A673 (cell line): ENCODE data around the gene BICD1. TPM values are rescaled to one million over a fixed set of nuclear protein-coding genes. Genes with fewer than 3 reads are reported as not detected.

Source experiments
- BruUV-seq: library from RNA; stranded (reverse); fragments of 400-500 nt; replicated peaks from 2 replicates; lab custom pipeline; 2021; lab: Mats Ljungman, UMichigan
- CTCF ChIA-PET: fragments of 300-600 bp; sonication (Branson Sonifier 250); formaldehyde crosslinking; loops from one replicate; lab custom pipeline; 2022; ENCODE audit warnings: antibody characterized with exemption; lab: Charles Lee
- POLR2A ChIA-PET: fragments of 300-600 bp; sonication (Branson Sonifier 250); formaldehyde crosslinking; loops from one replicate; lab custom pipeline; 2022; ENCODE audit warnings: antibody characterized with exemption; ENCODE audit not compliant: low non-redundant PET; lab: Charles Lee
- DNase-seq: peaks from one replicate; pipeline ENCODE4 v3.0.0-alpha.2; 2015; ENCODE audit warnings: low spot score
- H3K27ac ChIP-seq: fragments of 200-600 bp; sonication (generic); 2 replicates; pipeline ENCODE4 v1.5.1; 2016; ENCODE audit warnings: mixed run types, low read depth, mild to moderate bottlenecking, mixed read lengths, antibody characterized with exemption, low read length; ENCODE audit not compliant: poor library complexity, severe bottlenecking
- H3K27me3 ChIP-seq: fragments of 200-600 bp; sonication (generic); replicated peaks from 2 replicates; pipeline ENCODE4 v1.6.1; 2017; ENCODE audit warnings: mixed run types, low read depth, mild to moderate bottlenecking, mixed read lengths, antibody characterized with exemption, low read length; ENCODE audit not compliant: insufficient read depth, poor library complexity
- H3K36me3 ChIP-seq: fragments of 200-600 bp; sonication (generic); 2 replicates; pipeline ENCODE4 v1.6.1; 2016; ENCODE audit warnings: mixed run types, mild to moderate bottlenecking, mixed read lengths, antibody characterized with exemption, low read length; ENCODE audit not compliant: insufficient read depth, poor library complexity, severe bottlenecking
- H3K4me1 ChIP-seq: fragments of 200-600 bp; sonication (generic); 2 replicates; pipeline ENCODE4 v1.6.1; 2017; ENCODE audit warnings: mixed run types, mild to moderate bottlenecking, mixed read lengths, antibody characterized with exemption, low read length; ENCODE audit not compliant: insufficient read depth, poor library complexity, severe bottlenecking
- H3K4me3 ChIP-seq: fragments of 200-600 bp; sonication (generic); 2 replicates; pipeline ENCODE4 v1.5.1; 2016; ENCODE audit warnings: low read depth, mixed run types, mild to moderate bottlenecking, mixed read lengths, low read length; ENCODE audit not compliant: poor library complexity, severe bottlenecking
- H3K9me3 ChIP-seq: fragments of 200-600 bp; sonication (generic); 2 replicates; pipeline ENCODE4 v1.6.1; 2016; ENCODE audit warnings: mixed run types, low read depth, mild to moderate bottlenecking, mixed read lengths, antibody characterized with exemption, low read length; ENCODE audit not compliant: poor library complexity, severe bottlenecking
- EZH2 ChIP-seq: fragments of 200-600 bp; sonication (generic); IDR thresholded peaks from 2 replicates; pipeline ENCODE4 v1.6.1; 2017; ENCODE audit warnings: borderline replicate concordance, low read depth, mild to moderate bottlenecking, mixed read lengths, antibody characterized with exemption, low read length; ENCODE audit not compliant: poor library complexity, severe bottlenecking
- intact Hi-C: fragments of 100-400 bp; cut with micrococcal nuclease; formaldehyde crosslinking; loops from one replicate; pipeline ENCODE4 v1.10.0; 2022; ENCODE audit not compliant: unreplicated experiment
- total RNA-seq: library from RNA; stranded (reverse); gene quantifications from 2 replicates; pipeline ENCODE4 v1.2.3, GENCODE V29; 2021
- TF ChIP-seq, protein P1 (sequence below): fragments of 300-800, 200-600 bp; sonication (generic); conservative IDR thresholded peaks from 2 replicates; pipeline ENCODE4 v1.5.1; 2017; ENCODE audit warnings: low read depth, mild to moderate bottlenecking, antibody characterized with exemption, low read length, moderate library complexity, mixed read lengths

BICD1 gene
- total RNA-seq, 1 experiment from 2014 or later, result 50.2 TPM

DNA sequence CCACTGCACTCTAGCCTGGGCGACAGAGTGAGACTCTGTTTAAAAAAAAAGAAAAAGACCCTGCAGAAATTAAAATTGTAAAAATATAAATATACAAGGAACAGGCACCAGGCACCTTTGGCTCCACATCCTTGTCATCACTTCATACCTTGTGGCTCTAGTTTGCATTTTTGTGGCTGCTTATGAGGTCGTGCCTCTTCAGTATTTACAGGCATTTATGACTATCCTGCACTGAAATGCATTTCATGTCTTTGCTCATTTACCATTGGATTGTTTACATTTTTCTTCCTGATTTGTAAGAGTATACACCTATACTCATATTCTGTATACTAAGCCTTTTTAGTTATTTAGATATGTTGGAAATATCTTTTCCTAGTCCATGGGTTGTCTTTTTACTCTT lies 20.1 kb downstream of the BICD1 start:
- no peak for DNase-seq
- POLR2A ChIA-PET, result no interaction called here

DNA sequence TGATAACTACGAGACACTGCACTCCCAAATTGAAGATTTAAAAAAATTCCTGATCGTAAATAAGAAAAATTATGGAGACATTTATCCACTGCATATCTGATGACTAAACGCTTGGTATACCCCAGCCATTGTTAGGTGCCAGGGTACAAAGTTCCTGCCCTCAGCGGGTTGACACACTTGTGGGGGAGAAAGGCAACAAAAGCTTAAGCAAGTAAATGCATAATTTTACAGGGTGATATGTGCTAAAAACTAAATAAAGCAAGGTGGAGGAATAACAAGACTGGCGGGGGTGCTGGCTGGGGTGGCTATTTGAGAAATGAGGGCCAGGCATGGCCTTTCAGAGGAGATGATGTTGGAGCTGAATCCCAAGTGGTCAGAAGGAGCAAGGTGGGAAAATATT lies 25.0 kb downstream of the BICD1 start:
- no TSS peak for BruUV-seq
- Histone ChIP-seq H3K4me1 (peaks cover 4% of the 10 kb centered on the region), H3K27ac (no peak overlapping the region), H3K27me3 (no peaks in the 10 kb centered on the region), H3K4me3 (no peak overlapping the region), H3K36me3 (no peaks in the 10 kb centered on the region), H3K9me3 (no peaks in the 10 kb centered on the region)
- ChIA-PET POLR2A (no interaction called here), CTCF (no interaction called here)
- DNase-seq, result no peak
- intact Hi-C loops, result no loop called here
- TF ChIP-seq, protein P1, sequence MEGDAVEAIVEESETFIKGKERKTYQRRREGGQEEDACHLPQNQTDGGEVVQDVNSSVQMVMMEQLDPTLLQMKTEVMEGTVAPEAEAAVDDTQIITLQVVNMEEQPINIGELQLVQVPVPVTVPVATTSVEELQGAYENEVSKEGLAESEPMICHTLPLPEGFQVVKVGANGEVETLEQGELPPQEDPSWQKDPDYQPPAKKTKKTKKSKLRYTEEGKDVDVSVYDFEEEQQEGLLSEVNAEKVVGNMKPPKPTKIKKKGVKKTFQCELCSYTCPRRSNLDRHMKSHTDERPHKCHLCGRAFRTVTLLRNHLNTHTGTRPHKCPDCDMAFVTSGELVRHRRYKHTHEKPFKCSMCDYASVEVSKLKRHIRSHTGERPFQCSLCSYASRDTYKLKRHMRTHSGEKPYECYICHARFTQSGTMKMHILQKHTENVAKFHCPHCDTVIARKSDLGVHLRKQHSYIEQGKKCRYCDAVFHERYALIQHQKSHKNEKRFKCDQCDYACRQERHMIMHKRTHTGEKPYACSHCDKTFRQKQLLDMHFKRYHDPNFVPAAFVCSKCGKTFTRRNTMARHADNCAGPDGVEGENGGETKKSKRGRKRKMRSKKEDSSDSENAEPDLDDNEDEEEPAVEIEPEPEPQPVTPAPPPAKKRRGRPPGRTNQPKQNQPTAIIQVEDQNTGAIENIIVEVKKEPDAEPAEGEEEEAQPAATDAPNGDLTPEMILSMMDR, result no peak
- no peak for TF ChIP-seq EZH2

More for the DNA sequence above, 20.1 kb downstream of the BICD1 start:
- H3K4me1 ChIP-seq, result no peaks in the 10 kb centered on the region
- BruUV-seq, result no TSS peak
- no peak overlapping the region for H3K4me3 ChIP-seq
- no peaks in the 10 kb centered on the region for H3K27me3 ChIP-seq
- no peak for TF ChIP-seq EZH2
- TF ChIP-seq, protein P1, result no peak
- intact Hi-C loops, result no loop called here
- CTCF ChIA-PET, result no interaction called here
- H3K36me3 ChIP-seq, result no peaks in the 10 kb centered on the region
- no peaks in the 10 kb centered on the region for H3K9me3 ChIP-seq
- no peak overlapping the region for H3K27ac ChIP-seq

GRCh38 chr12:32134101-32134888 lies 27.6 kb downstream of the BICD1 start:
- POLR2A ChIA-PET, result no interaction called here
- no peak overlapping the region for H3K27ac ChIP-seq

More at GRCh38 chr12:32134101-32134888, 27.6 kb downstream of the BICD1 start:
- no peak for DNase-seq
- CTCF ChIA-PET, result interaction anchor here (0.7 kb wide), 1 partner anchor 14 kb away, joined by 3 read pairs; no protein-coding TSS in a partner anchor
- no peak for TF ChIP-seq EZH2
- TF ChIP-seq, protein P1, result no peak
- Histone ChIP-seq H3K4me3 (no peak overlapping the region), H3K4me1 (peaks cover 8% of the 10 kb centered on the region), H3K27me3 (no peaks in the 10 kb centered on the region), H3K36me3 (no peaks in the 10 kb centered on the region), H3K9me3 (no peaks in the 10 kb centered on the region)
- intact Hi-C loops, result no loop called here
- no TSS peak for BruUV-seq
